GM23338 (cell line): ENCODE measurements around the gene OPRM1. TPM values are rescaled to one million over a fixed set of nuclear protein-coding genes. Genes with fewer than 3 reads are reported as not detected.

ENCODE experiments used
- ATAC-seq: fragments of 200-7000 bp; cut with Tn5 transposase; 3 replicates; pipeline ENCODE4 v1.9.1; 2020
- DNase-seq: peaks from one replicate; pipeline ENCODE4 v3.0.0-alpha.2; 2015; ENCODE audit warnings: low spot score
- H2AFZ ChIP-seq: fragments of 200-600 bp; sonication (generic); 2 replicates; pipeline ENCODE4 v1.8.0; 2016; ENCODE audit warnings: antibody characterized with exemption, mild to moderate bottlenecking, moderate library complexity
- H3F3A ChIP-seq: fragments of 200-600 bp; sonication (generic); replicated peaks from 2 replicates; pipeline ENCODE4 v1.8.0; 2017; ENCODE audit warnings: antibody characterized with exemption, mixed run types, low read depth
- H3K27ac ChIP-seq: fragments of 200-600 bp; sonication (generic); 2 replicates; pipeline ENCODE4 v1.6.1; 2016; ENCODE audit warnings: low read depth
- H3K27me3 ChIP-seq: fragments of 200-600 bp; sonication (generic); 2 replicates; pipeline ENCODE4 v1.8.0; 2016; ENCODE audit warnings: mild to moderate bottlenecking, mixed run types, moderate library complexity; ENCODE audit not compliant: insufficient read depth
- H3K36me3 ChIP-seq: fragments of 200-600 bp; sonication (generic); 2 replicates; pipeline ENCODE4 v1.8.0; 2016; ENCODE audit warnings: mild to moderate bottlenecking; ENCODE audit not compliant: insufficient read depth
- H3K4me1 ChIP-seq: fragments of 200-600 bp; sonication (generic); 2 replicates; pipeline ENCODE4 v1.8.0; 2016; ENCODE audit warnings: mild to moderate bottlenecking, moderate library complexity; ENCODE audit not compliant: insufficient read depth
- H3K4me2 ChIP-seq: fragments of 200-600 bp; sonication (generic); 2 replicates; pipeline ENCODE4 v1.7.1; 2017; ENCODE audit warnings: mixed run types
- H3K4me3 ChIP-seq: fragments of 200-600 bp; sonication (generic); 2 replicates; pipeline ENCODE4 v1.6.1; 2016; ENCODE audit warnings: mixed run types
- H3K79me2 ChIP-seq: fragments of 200-600 bp; sonication (generic); replicated peaks from 2 replicates; pipeline ENCODE4 v1.8.0; 2017; ENCODE audit warnings: mild to moderate bottlenecking; ENCODE audit not compliant: insufficient read depth
- H3K9me2 ChIP-seq: fragments of 200-600 bp; sonication (generic); 2 replicates; pipeline ENCODE4 v1.8.0; 2017; ENCODE audit not compliant: insufficient read depth
- H4K20me1 ChIP-seq: fragments of 200-600 bp; sonication (generic); replicated peaks from 2 replicates; pipeline ENCODE4 v1.8.0; 2017; ENCODE audit warnings: mild to moderate bottlenecking; ENCODE audit not compliant: insufficient read depth
- H3K27ac Mint-ChIP-seq: 2 replicates; pipeline ENCODE4 v1.8.0; 2020; ENCODE audit warnings: inconsistent platforms, mild to moderate bottlenecking, moderate library complexity, mixed read lengths
- H3K27me3 Mint-ChIP-seq: 3 replicates; pipeline ENCODE4 v1.8.0; 2022; ENCODE audit warnings: low read depth, mild to moderate bottlenecking, moderate library complexity, mixed read lengths, inconsistent platforms; ENCODE audit not compliant: insufficient read depth, poor library complexity
- H3K36me3 Mint-ChIP-seq: 3 replicates; pipeline ENCODE4 v1.8.0; 2021; ENCODE audit warnings: low read depth, mild to moderate bottlenecking, inconsistent platforms, moderate library complexity, mixed read lengths
- H3K4me1 Mint-ChIP-seq: 3 replicates; pipeline ENCODE4 v1.8.0; 2020; ENCODE audit warnings: mild to moderate bottlenecking, inconsistent platforms, mixed read lengths
- H3K4me3 Mint-ChIP-seq: 3 replicates; pipeline ENCODE4 v1.8.0; 2021; ENCODE audit warnings: moderate library complexity, mild to moderate bottlenecking, inconsistent platforms, mixed read lengths
- H3K9me3 Mint-ChIP-seq: 3 replicates; pipeline ENCODE4 v1.8.0; 2020; ENCODE audit warnings: moderate library complexity, mild to moderate bottlenecking, inconsistent platforms, mixed read lengths
- CREB1 ChIP-seq: fragments of 250-450 bp; sonication (Bioruptor Pico); IDR thresholded peaks from 2 replicates; pipeline ENCODE4 v1.5.0; 2020; ENCODE audit warnings: low read depth, mild to moderate bottlenecking, moderate library complexity
- ETS1 ChIP-seq: IDR thresholded peaks from 2 replicates; pipeline ENCODE4 v1.6.1; 2016; ENCODE audit warnings: antibody characterized with exemption
- JUNB ChIP-seq: IDR thresholded peaks from one replicate; pipeline ENCODE4 v1.6.1; 2016; ENCODE audit warnings: antibody characterized with exemption; ENCODE audit not compliant: unreplicated experiment
- NANOG ChIP-seq: IDR thresholded peaks from 2 replicates; pipeline ENCODE4 v1.6.1; 2016; ENCODE audit warnings: antibody characterized with exemption, borderline replicate concordance
- STAT1 ChIP-seq: IDR thresholded peaks from one replicate; pipeline ENCODE4 v1.6.1; 2016; ENCODE audit warnings: antibody characterized with exemption; ENCODE audit not compliant: unreplicated experiment
- ZNF331 ChIP-seq: fragments of 250-450 bp; sonication (Bioruptor Pico); IDR thresholded peaks from 2 replicates; pipeline ENCODE4 v1.5.0; 2020; ENCODE audit warnings: low read depth, mild to moderate bottlenecking, moderate library complexity
- ZNF462 ChIP-seq: fragments of 250-450 bp; sonication (Bioruptor Pico); IDR thresholded peaks from 2 replicates; pipeline ENCODE4 v1.5.0; 2020; ENCODE audit warnings: mild to moderate bottlenecking, moderate library complexity
- polyA plus RNA-seq: library from polyadenylated mRNA; unstranded; fragments of >200 nt; fragmentation: Nextera tagmentation; extraction: Ambion mirVana; gene quantifications from 2 replicates; pipeline ENCODE4 v1.2.1, GENCODE V29; 2016
- total RNA-seq: library from RNA; depleted of rRNA; stranded (reverse); fragments of >200 nt; shearing (Covaris generic); gene quantifications from 2 replicates; pipeline ENCODE4 v1.2.3, GENCODE V29; 2014

OPRM1 gene
- total and polyA plus RNA-seq, 2 experiments from 2014 or later: 0.52 TPM; not detected in 1

GRCh38 chr6:154213782-154214181 lies 174.7 kb downstream of the OPRM1 start:
- no peaks in the 10 kb centered on the region for H4K20me1 ChIP-seq
- no peak for ATAC-seq
- H3K4me3 ChIP-seq: no peak overlapping the region
- H3K36me3 Mint-ChIP-seq: no peaks in the 10 kb centered on the region
- no peaks in the 10 kb centered on the region for H3K36me3 ChIP-seq
- no peak overlapping the region for H3K27ac Mint-ChIP-seq
- no peaks in the 10 kb centered on the region for H3K9me3 Mint-ChIP-seq
- no peaks in the 10 kb centered on the region for H3K27me3 ChIP-seq
- no peak overlapping the region for H3K4me2 ChIP-seq
- H3K4me3 Mint-ChIP-seq: no peak overlapping the region
- H2AFZ ChIP-seq: no peak overlapping the region
- no peak overlapping the region for H3K27ac ChIP-seq
- TF ChIP-seq CREB1: no peak
- no peak for TF ChIP-seq JUNB
- TF ChIP-seq ZNF331 (CRISPR knock-in tag): no peak
- TF ChIP-seq ETS1: no peak
- no peaks in the 10 kb centered on the region for H3K79me2 ChIP-seq
- peaks cover 10% of the 10 kb centered on the region for H3K4me1 Mint-ChIP-seq
- no peaks in the 10 kb centered on the region for H3F3A ChIP-seq
- H3K27me3 Mint-ChIP-seq: no peaks in the 10 kb centered on the region
- DNase-seq: no peak
- peaks cover 7% of the 10 kb centered on the region for H3K4me1 ChIP-seq
- H3K9me2 ChIP-seq: no peaks in the 10 kb centered on the region

GRCh38 chr6:154218301-154218700 lies 179.3 kb downstream of the OPRM1 start:
- Histone ChIP-seq H3F3A (no peaks in the 10 kb centered on the region), H3K79me2 (no peaks in the 10 kb centered on the region), H3K4me1 (peaks cover 8% of the 10 kb centered on the region), H3K9me2 (no peaks in the 10 kb centered on the region), H3K27ac (no peak overlapping the region), H3K4me3 (no peak overlapping the region), H3K36me3 (no peaks in the 10 kb centered on the region), H4K20me1 (no peaks in the 10 kb centered on the region), H2AFZ (no peak overlapping the region), H3K4me2 (no peak overlapping the region), H3K27me3 (no peaks in the 10 kb centered on the region)
- Mint-ChIP-seq H3K27ac (no peak overlapping the region), H3K36me3 (no peaks in the 10 kb centered on the region), H3K4me1 (peaks cover 16% of the 10 kb centered on the region), H3K4me3 (no peak overlapping the region), H3K27me3 (no peaks in the 10 kb centered on the region), H3K9me3 (no peaks in the 10 kb centered on the region)
- ATAC-seq (no peak), DNase-seq (no peak)
- TF ChIP-seq ZNF462: no peak
- TF ChIP-seq STAT1: no peak
- TF ChIP-seq NANOG: no peak
- no peak for TF ChIP-seq ETS1
- no peak for TF ChIP-seq CREB1
